Measurements from ENCODE around the gene KANSL1.

Gene KANSL1

GRCh38 chr17:46085522-46085921, 107.7 kb downstream of the KANSL1 start:
- Histone ChIP-seq H3K4me3 (no peak overlapping the region), H4K20me1 (peaks cover 73 to 99% (median 91%) of the 10 kb centered on the region in 11 experiments), H3K9me3 (replicated peaks in 1 of 11) (no peaks in the 10 kb centered on the region), H3K27me3 (no peaks in the 10 kb centered on the region), H3K27ac (no peak overlapping the region), H3K4me1 (no peaks in the 10 kb centered on the region), H3K9ac (no peak overlapping the region), H3K4me2 (no peak overlapping the region), H3K36me3 (peaks cover 64 to 96% (median 86%) of the 10 kb centered on the region in 11 experiments)
- no peak for TF ChIP-seq Cebpa-rat (IDR thresholded peaks at IDR 0.05)

- Histone ChIP-seq H3K4me3 (no peak overlapping the region), H3K4me2 (no peak overlapping the region), H3K27me3 (no peaks in the 10 kb centered on the region), H3K4me1 (no peaks in the 10 kb centered on the region), H3K36me3 (peaks cover 63 to 96% (median 86%) of the 10 kb centered on the region in 11 experiments), H4K20me1 (peaks cover 51 to 96% (median 77%) of the 10 kb centered on the region in 11 experiments), H3K9me3 (replicated peaks in 1 of 11) (no peaks in the 10 kb centered on the region), H3K9ac (no peak overlapping the region), H3K27ac (no peak overlapping the region)
- no peak for TF ChIP-seq Cebpa-rat (IDR thresholded peaks at IDR 0.05)
Observed at GRCh38 chr17:46082257-46082656, 111.0 kb downstream of the KANSL1 start.

DNA sequence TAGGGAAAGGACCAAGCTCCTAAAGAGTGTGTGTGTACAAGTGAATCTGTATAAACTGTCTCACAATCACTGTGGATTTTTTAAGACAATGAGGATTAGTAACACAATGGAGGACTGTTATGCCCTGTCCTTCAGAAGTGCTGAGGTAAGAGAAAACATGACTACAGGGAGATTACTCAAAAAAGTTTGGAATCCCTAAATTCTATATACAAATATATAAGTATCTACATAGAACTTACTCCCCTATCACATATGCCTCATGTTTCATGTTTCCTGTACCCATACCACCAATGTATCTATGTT, 112.3 kb downstream of the KANSL1 start:
- H3K27ac ChIP-seq, result no peak overlapping the region
- no peaks in the 10 kb centered on the region for H3K4me1 ChIP-seq
- H3K4me2 ChIP-seq, result no peak overlapping the region
- H3K9me3 ChIP-seq (replicated peaks in 1 of 11), result no peaks in the 10 kb centered on the region
- no peak for TF ChIP-seq Cebpa-rat (IDR thresholded peaks at IDR 0.05)
- peaks cover 45 to 96% (median 76%) of the 10 kb centered on the region in 11 experiments for H4K20me1 ChIP-seq
- peaks cover 64 to 96% (median 85%) of the 10 kb centered on the region in 11 experiments for H3K36me3 ChIP-seq
- H3K4me3 ChIP-seq, result no peak overlapping the region
- H3K9ac ChIP-seq, result no peak overlapping the region
- H3K27me3 ChIP-seq, result no peaks in the 10 kb centered on the region

DNA sequence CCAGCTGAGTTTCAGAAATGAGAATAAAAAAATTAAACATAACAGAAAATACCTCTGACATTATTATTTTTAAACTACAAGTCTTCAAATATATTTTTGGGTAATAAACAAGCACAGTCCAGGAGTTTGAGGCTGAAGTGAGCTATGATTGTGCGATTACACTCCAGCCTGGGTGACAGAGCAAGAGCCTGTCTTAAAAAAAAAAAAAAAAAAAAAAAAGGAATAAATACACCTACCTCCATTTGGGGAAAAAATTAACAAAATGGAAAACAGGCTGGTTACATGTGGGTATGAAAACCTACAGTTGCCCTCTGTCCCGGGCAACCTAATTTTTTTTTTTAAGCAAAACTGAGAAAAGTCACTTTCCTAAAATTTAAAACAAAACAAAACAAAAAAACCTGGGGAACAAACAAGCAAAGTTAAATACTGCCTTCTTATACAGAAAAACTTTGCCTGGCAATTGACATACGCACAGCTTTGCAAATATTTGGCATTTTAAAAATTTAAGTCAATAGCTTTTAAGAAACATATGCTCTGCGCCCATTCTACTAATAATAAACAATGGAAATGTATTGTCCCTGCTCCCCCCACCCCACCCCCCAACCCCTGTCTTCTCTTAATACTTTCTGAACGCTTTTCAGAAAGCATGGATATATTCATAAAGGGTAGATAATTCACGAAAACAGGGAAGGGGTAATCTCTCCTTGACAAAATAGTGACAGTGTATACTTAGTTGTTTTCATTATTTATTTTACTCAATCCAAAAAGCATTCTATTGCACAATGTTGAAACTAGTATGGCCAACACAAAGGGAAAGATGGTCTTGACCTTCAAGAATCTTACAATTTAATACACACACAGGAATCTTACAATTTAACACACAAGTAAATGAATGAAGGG, 112.9 kb downstream of the KANSL1 start:
- no peaks in the 10 kb centered on the region for H3K4me1 ChIP-seq
- H3K27ac ChIP-seq, result no peak overlapping the region
- H3K4me3 ChIP-seq, result no peak overlapping the region
- H3K9me3 ChIP-seq (replicated peaks in 1 of 11), result no peaks in the 10 kb centered on the region
- H3K9ac ChIP-seq, result no peak overlapping the region
- no peaks in the 10 kb centered on the region for H3K27me3 ChIP-seq
- H3K4me2 ChIP-seq, result no peak overlapping the region
- H4K20me1 ChIP-seq, result peaks cover 40 to 96% (median 71%) of the 10 kb centered on the region in 11 experiments
- peaks cover 66 to 97% (median 87%) of the 10 kb centered on the region in 11 experiments for H3K36me3 ChIP-seq
- TF ChIP-seq Cebpa-rat (IDR thresholded peaks at IDR 0.05), result no peak

- H3K36me3 ChIP-seq, result peaks cover 74 to 97% (median 91%) of the 10 kb centered on the region in 11 experiments
- no peak overlapping the region for H3K9ac ChIP-seq
- no peak overlapping the region for H3K4me2 ChIP-seq
- peaks cover 34 to 96% (median 70%) of the 10 kb centered on the region in 11 experiments; a peak in 21 of 22 replicates for H4K20me1 ChIP-seq
- no peaks in the 10 kb centered on the region for H3K4me1 ChIP-seq
- H3K27me3 ChIP-seq, result no peaks in the 10 kb centered on the region
- H3K27ac ChIP-seq, result no peak overlapping the region
- no peaks in the 10 kb centered on the region for H3K9me3 ChIP-seq (replicated peaks in 1 of 11)
- no peak overlapping the region for H3K4me3 ChIP-seq
- no peak for TF ChIP-seq Cebpa-rat (IDR thresholded peaks at IDR 0.05)
Observed at GRCh38 chr17:46078675-46079074, 114.6 kb downstream of the KANSL1 start.

- H3K27me3 ChIP-seq, result no peaks in the 10 kb centered on the region
- no peaks in the 10 kb centered on the region for H3K9me3 ChIP-seq (replicated peaks in 1 of 11)
- no peak overlapping the region for H3K27ac ChIP-seq
- H3K36me3 ChIP-seq, result peaks cover 52 to 90% (median 79%) of the 10 kb centered on the region in 11 experiments
- TF ChIP-seq Cebpa-rat (IDR thresholded peaks at IDR 0.05), result peak in 2 of 11 experiments; percentile 31 to 33; a peak in 1 of 22 replicates
- H3K4me1 ChIP-seq, result no peaks in the 10 kb centered on the region
- H4K20me1 ChIP-seq, result peaks cover 35 to 99% (median 80%) of the 10 kb centered on the region in 11 experiments; a peak in 21 of 22 replicates
- H3K4me2 ChIP-seq, result no peak overlapping the region
- H3K4me3 ChIP-seq, result no peak overlapping the region
- no peak overlapping the region for H3K9ac ChIP-seq
Observed at GRCh38 chr17:46074540-46074939, 118.7 kb downstream of the KANSL1 start.

DNA sequence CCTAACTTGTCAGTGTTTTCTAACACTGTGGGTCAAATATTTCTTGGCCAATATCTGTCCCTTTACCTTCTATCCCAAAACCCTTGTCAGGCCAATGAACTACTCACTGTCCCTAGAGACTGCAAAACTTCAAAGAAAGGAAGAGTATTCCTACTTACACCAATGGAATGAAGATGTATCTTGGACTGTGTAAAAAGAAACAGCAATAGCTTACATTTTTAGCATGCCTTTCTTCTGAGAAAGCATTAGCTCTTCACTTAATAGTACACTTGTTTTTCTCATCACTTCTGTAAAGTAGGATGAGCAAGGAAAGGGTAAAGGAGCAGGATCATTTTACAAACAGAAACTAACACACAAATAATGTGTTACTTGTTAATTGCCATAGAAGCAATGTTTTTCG, 120.2 kb downstream of the KANSL1 start:
- Histone ChIP-seq H3K4me3 (no peak overlapping the region), H3K36me3 (peaks cover 51 to 90% (median 79%) of the 10 kb centered on the region in 11 experiments), H3K27ac (no peak overlapping the region), H3K4me1 (no peaks in the 10 kb centered on the region), H3K4me2 (no peak overlapping the region), H3K9me3 (replicated peaks in 1 of 11) (no peaks in the 10 kb centered on the region), H3K9ac (no peak overlapping the region), H3K27me3 (no peaks in the 10 kb centered on the region), H4K20me1 (peaks cover 45 to 99% (median 83%) of the 10 kb centered on the region in 11 experiments; a peak in 21 of 22 replicates)
- no peak for TF ChIP-seq Cebpa-rat (IDR thresholded peaks at IDR 0.05)

- no peak for TF ChIP-seq Cebpa-rat (IDR thresholded peaks at IDR 0.05)
- peaks cover 42 to 100% (median 77%) of the 10 kb centered on the region in 11 experiments; a peak in 21 of 22 replicates for H4K20me1 ChIP-seq
- H3K36me3 ChIP-seq, result peaks cover 52 to 90% (median 79%) of the 10 kb centered on the region in 11 experiments
- H3K4me1 ChIP-seq, result no peaks in the 10 kb centered on the region
- H3K9me3 ChIP-seq (replicated peaks in 1 of 11), result no peaks in the 10 kb centered on the region
- H3K9ac ChIP-seq, result no peak overlapping the region
- no peak overlapping the region for H3K4me2 ChIP-seq
- no peak overlapping the region for H3K4me3 ChIP-seq
- H3K27me3 ChIP-seq, result no peaks in the 10 kb centered on the region
- H3K27ac ChIP-seq, result no peak overlapping the region
Observed at GRCh38 chr17:46071796-46072195, 121.4 kb downstream of the KANSL1 start.

GRCh38 chr17:46064460-46064859, 128.8 kb downstream of the KANSL1 start:
- Histone ChIP-seq H3K27me3 (no peaks in the 10 kb centered on the region), H3K4me1 (no peaks in the 10 kb centered on the region), H3K4me2 (no peak overlapping the region), H4K20me1 (peaks cover 22 to 99% (median 53%) of the 10 kb centered on the region in 11 experiments; a peak in 19 of 22 replicates), H3K9me3 (replicated peaks in 1 of 11) (no peaks in the 10 kb centered on the region), H3K36me3 (peaks cover 91 to 100% (median 98%) of the 10 kb centered on the region in 11 experiments), H3K4me3 (no peak overlapping the region), H3K9ac (no peak overlapping the region), H3K27ac (no peak overlapping the region)
- TF ChIP-seq Cebpa-rat (IDR thresholded peaks at IDR 0.05), result no peak
